AG09309 (cell line): Measurements from ENCODE around the gene ZNF138.

Source experiments
- DNase-seq: peaks from one replicate; pipeline ENCODE4 v3.0.0-alpha.2; 2010; ENCODE audit warnings: low read depth
- H3K4me3 ChIP-seq: 2 replicates; pipeline ENCODE4 v1.5.1; 2011; ENCODE audit warnings: mild to moderate bottlenecking, low read depth, low read length, moderate library complexity; ENCODE audit not compliant: control insufficient read depth
- TF ChIP-seq, protein P1 (sequence below): IDR thresholded peaks from 2 replicates; pipeline ENCODE4 v1.5.1; 2011; ENCODE audit warnings: mild to moderate bottlenecking, low read depth, low read length, inconsistent platforms; ENCODE audit not compliant: insufficient read depth, control insufficient read depth; ENCODE audit errors: missing control alignments

ZNF138 gene

DNA sequence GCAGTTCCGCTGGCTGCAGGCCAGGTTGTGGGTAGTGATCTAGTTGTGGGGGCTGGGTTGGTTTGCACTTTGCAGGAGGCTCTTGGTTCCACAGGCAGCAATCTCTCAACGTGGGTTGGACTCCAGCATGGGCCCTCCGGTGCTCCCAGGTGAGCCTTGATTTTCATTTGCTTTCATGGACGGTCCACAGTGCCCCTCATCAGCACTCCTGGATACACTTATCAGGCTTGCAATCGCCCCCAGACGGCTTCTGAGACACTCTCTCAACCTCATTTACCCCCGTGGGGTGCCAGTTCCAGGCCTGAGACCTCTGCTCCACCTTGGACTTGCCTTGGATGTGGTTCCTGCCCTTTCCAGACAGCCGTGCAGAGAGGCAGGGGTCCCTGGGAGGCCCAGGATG lies 77.5 kb downstream of the ZNF138 start:
- no peak for DNase-seq
- TF ChIP-seq, protein P1, sequence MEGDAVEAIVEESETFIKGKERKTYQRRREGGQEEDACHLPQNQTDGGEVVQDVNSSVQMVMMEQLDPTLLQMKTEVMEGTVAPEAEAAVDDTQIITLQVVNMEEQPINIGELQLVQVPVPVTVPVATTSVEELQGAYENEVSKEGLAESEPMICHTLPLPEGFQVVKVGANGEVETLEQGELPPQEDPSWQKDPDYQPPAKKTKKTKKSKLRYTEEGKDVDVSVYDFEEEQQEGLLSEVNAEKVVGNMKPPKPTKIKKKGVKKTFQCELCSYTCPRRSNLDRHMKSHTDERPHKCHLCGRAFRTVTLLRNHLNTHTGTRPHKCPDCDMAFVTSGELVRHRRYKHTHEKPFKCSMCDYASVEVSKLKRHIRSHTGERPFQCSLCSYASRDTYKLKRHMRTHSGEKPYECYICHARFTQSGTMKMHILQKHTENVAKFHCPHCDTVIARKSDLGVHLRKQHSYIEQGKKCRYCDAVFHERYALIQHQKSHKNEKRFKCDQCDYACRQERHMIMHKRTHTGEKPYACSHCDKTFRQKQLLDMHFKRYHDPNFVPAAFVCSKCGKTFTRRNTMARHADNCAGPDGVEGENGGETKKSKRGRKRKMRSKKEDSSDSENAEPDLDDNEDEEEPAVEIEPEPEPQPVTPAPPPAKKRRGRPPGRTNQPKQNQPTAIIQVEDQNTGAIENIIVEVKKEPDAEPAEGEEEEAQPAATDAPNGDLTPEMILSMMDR: no peak
- H3K4me3 ChIP-seq: no peak overlapping the region

DNA sequence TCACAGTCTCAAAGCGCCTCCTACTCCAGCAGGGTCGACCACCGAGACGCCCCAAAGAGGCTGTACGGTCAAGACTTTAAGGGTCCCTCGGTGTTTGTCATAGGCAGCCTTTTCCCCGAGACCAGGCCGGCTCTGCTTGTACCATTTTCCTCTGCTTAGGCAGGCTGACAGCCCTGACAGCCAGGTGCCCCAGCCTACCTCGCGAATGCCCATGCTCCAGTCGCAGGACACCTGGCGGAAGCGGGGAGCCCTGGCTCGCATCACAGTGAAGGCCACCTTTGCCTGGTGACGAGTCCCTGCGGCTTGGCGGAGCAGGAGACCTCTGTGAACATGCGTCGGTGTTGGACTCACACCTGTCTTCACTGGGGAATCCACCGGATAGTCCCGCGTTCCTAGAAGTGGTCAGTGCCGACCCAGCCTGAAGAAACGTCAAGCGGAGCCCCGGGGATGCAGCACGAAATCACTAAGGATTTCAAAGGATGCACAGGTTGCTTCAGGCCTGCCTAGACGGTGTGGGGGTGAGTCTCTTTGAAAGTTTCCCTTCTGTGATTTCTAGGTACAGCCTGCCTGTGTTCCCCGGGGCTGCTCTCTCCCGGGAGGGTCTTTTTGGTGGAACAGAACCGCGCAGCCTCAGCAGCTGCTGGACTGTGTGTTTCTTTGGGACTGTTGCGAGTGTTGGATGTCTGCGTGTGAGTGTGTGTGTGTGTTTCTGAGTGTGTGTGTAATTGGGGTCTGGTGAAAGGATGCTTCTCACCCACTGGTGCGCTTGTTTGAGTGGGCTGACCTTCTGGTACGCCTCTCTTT lies 78.3 kb downstream of the ZNF138 start:
- DNase-seq: no peak
- TF ChIP-seq, protein P1: no peak
- no peak overlapping the region for H3K4me3 ChIP-seq

DNA sequence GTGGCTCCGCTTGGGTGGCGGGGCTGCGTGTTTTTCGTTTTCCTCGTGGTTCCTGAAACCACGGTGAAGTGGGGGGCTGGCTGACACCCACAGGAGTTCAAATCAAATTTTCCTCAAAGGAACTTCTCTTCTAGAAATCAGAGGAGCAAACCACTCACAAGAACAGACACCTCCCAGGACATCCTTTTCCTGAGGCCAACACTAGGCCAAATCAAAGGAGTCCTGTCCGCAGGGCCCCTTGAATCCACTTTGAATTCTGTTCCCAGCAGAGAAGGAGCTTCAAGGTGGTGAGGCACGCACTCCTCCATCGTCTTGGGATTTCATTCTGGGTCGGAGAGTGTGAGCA lies 78.9 kb downstream of the ZNF138 start:
- DNase-seq: no peak
- TF ChIP-seq, protein P1: no peak
- no peak overlapping the region for H3K4me3 ChIP-seq

DNA sequence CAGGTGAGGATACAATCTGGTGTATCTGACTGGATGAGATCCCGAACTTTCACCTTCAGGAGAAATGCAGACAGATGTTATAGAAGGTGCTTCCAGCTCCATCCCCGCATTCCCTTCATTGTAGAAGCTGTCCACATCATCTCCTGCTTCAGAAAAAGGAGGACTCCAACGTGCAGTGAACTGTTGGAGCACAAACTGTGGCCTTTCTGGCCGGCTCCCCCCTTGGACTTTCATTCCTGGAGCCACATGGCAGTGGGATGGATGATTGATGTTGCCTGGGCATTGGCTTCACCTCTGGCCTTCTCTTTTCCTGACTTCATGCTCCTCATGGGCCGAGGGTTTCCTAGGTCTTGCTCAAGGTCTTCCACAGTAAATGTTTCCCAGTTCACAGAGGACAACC lies 79.3 kb downstream of the ZNF138 start:
- DNase-seq: no peak
- no peak overlapping the region for H3K4me3 ChIP-seq

DNA sequence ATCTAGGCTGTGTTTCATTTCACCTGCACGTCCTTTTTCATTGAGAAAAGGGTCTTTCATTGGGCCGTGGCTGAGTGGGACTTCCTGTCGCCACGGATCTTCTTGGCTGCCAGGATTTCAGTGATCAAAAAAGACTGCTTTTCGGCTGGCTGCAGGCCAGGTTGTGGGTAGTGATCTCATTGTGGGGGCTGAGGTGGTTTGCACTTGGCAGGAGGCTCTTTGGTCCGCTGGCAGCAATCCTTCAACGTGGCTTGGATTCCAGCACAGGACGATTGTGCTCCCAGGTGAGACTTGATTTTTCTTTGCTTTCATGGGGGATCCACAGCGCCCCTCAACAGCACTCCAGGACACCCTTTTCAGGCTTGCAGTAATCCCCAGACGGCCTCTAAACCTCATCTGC lies 79.9 kb downstream of the ZNF138 start:
- H3K4me3 ChIP-seq: no peak overlapping the region
- DNase-seq: no peak
- TF ChIP-seq, protein P1: no peak

More for the DNA sequence above, 79.3 kb downstream of the ZNF138 start:
- TF ChIP-seq, protein P1: no peak

DNA sequence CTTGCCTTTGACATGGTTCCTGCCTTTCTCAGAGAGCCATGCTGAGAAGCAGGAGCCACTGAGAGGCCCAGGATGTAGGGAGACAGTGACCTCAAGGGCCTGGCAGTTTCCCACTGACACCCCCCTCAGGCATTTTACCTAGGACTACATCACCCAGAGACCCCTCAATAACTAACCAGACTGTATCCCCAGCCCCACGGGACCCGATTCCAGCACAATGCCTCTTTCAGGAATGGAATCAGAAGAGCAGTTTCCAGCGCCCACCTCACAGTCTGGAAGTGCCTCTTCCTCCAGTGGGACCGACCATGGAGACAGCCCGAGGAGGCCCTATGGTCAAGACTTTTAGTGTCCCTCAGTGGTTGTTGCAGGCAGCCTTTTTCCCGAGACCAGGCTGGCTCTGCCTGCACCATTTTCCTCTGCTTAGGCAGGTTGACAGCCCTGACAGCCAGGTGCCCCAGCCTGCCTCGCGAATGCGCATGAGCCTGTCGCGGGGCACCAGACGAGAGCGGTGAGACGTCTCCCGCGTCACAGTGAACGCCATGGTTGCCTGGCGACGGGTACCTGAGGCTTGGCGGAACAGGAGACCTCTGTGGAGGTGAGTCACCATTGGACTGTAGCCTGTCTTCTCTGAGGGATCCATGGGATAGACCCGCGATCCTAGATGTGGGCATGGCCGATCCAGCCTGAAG lies 80.5 kb downstream of the ZNF138 start:
- no peak overlapping the region for H3K4me3 ChIP-seq
- no peak for DNase-seq
- TF ChIP-seq, protein P1: no peak
